HUES48 (cell line): ENCODE data around the gene CDS1.

Source experiments
- H3K27ac ChIP-seq: one replicate; pipeline ENCODE4 v1.7.0; 2013; ENCODE audit warnings: low read depth, low read length, inconsistent platforms
- H3K27me3 ChIP-seq: 2 replicates; pipeline ENCODE4 v1.6.1; 2013; ENCODE audit warnings: mild to moderate bottlenecking, low read length; ENCODE audit not compliant: control insufficient read depth, insufficient read depth
- H3K36me3 ChIP-seq: 2 replicates; pipeline ENCODE4 v1.6.1; 2013; ENCODE audit warnings: low read length; ENCODE audit not compliant: control insufficient read depth, insufficient read depth
- H3K4me1 ChIP-seq: 2 replicates; pipeline ENCODE4 v1.6.1; 2013; ENCODE audit warnings: mild to moderate bottlenecking, low read length; ENCODE audit not compliant: control insufficient read depth, insufficient read depth
- H3K4me3 ChIP-seq: 2 replicates; pipeline ENCODE4 v1.5.1; 2013; ENCODE audit warnings: mild to moderate bottlenecking, low read depth, low read length
- H3K9ac ChIP-seq: 2 replicates; pipeline ENCODE4 v1.6.1; 2013; ENCODE audit warnings: mild to moderate bottlenecking, low read depth, low read length, moderate library complexity
- H3K9me3 ChIP-seq: 2 replicates; pipeline ENCODE4 v1.6.1; 2013; ENCODE audit warnings: low read length; ENCODE audit not compliant: control insufficient read depth, insufficient read depth

The CDS1 gene

GRCh38 chr4:84688605-84689004 lies 105.7 kb downstream of the CDS1 start:
- Histone ChIP-seq H3K4me3 (no peak overlapping the region), H3K36me3 (peaks cover 86% of the 10 kb centered on the region), H3K27me3 (no peaks in the 10 kb centered on the region), H3K9ac (no peak overlapping the region), H3K27ac (no peak overlapping the region), H3K4me1 (peaks cover 10% of the 10 kb centered on the region), H3K9me3 (no peaks in the 10 kb centered on the region)

- Histone ChIP-seq H3K4me3 (no peak overlapping the region), H3K9me3 (no peaks in the 10 kb centered on the region), H3K4me1 (peaks cover 10% of the 10 kb centered on the region), H3K9ac (no peak overlapping the region), H3K27ac (no peak overlapping the region), H3K27me3 (no peaks in the 10 kb centered on the region), H3K36me3 (peaks cover 85% of the 10 kb centered on the region)
Measured at GRCh38 chr4:84689197-84689596, 106.3 kb downstream of the CDS1 start.

- Histone ChIP-seq H3K9me3 (no peaks in the 10 kb centered on the region), H3K4me1 (peaks cover 10% of the 10 kb centered on the region), H3K4me3 (no peak overlapping the region), H3K27ac (no peak overlapping the region), H3K27me3 (no peaks in the 10 kb centered on the region), H3K36me3 (peaks cover 88% of the 10 kb centered on the region), H3K9ac (no peak overlapping the region)
Measured at GRCh38 chr4:84690481-84690880, 107.6 kb downstream of the CDS1 start.

- H3K27ac ChIP-seq = no peak overlapping the region
- no peaks in the 10 kb centered on the region for H3K27me3 ChIP-seq
- no peak overlapping the region for H3K4me3 ChIP-seq
- no peaks in the 10 kb centered on the region for H3K9me3 ChIP-seq
- H3K4me1 ChIP-seq = peaks cover 10% of the 10 kb centered on the region
- peaks cover 90% of the 10 kb centered on the region for H3K36me3 ChIP-seq
- H3K9ac ChIP-seq = no peak overlapping the region
Measured at GRCh38 chr4:84691170-84691691, 108.3 kb downstream of the CDS1 start.

DNA sequence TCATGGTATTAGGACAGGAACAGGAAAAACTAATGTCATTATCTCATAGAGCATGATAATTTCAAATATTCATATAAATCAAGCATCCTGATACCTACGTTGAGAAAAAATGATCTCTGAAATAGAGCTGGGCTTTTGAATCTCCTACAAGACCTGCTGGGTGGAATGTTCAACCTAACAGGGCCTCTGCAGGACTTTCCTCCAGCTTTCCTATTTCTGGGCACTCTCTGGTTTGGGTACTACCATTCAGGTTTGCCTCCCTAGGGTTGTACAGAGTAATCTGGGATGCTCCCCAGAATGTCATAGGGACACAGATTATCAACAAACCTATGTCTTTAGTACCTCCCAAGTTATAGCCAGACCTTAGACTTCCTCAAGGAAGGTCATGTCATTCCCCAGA lies 108.9 kb downstream of the CDS1 start:
- Histone ChIP-seq H3K27ac (no peak overlapping the region), H3K4me1 (peaks cover 10% of the 10 kb centered on the region), H3K4me3 (no peak overlapping the region)

DNA sequence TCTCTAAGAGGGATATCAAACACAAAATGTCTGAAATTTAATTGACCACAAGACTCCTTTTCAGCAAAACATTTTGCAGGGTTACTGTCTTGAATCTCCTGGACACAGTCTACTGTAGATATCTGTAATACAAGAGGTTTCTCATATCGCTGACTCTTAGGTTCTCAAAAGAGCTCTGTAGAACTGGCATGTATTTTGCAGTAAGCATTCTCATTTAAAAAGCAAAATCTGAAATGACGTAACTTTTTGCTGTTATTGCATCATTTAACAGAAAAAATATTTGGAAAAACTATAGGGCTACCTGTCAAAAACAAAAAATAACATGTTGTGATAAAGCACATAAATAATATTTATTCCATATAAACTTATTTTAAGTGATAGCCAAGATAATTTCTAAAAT lies 114.2 kb downstream of the CDS1 start:
- peaks cover 82% of the 10 kb centered on the region for H3K36me3 ChIP-seq

More for the DNA sequence above, 108.9 kb downstream of the CDS1 start:
- H3K27me3 ChIP-seq = no peaks in the 10 kb centered on the region
- no peaks in the 10 kb centered on the region for H3K9me3 ChIP-seq
- no peak overlapping the region for H3K9ac ChIP-seq
- H3K36me3 ChIP-seq = peaks cover 89% of the 10 kb centered on the region

DNA sequence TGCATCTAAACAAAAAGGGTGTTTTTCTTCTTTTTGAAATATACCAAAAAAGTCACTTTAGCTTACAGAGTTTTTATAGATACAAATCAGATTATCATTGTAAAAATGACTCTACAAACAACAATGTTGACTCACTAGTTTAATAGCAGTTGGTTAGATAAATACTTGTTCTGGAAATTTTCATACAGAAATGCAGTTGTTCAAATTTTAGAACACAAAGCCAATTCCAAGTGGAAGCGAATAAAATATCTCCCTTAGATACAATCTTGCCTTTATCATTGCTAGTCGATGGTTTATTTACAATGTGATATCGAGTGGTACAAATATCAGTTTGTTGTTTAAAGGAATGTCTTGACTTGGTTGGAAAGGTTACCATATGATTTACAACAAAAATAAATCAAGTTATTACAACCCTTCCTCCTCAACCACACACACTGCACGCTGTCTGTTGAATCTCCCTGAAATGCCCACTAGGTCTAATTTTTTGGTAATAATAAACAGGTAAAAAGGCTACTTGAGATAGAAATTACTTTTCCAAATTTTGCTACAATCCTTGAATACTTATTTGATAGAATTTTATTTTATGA lies 114.8 kb downstream of the CDS1 start:
- peaks cover 81% of the 10 kb centered on the region for H3K36me3 ChIP-seq
- H3K9ac ChIP-seq = no peak overlapping the region
- H3K27ac ChIP-seq = no peak overlapping the region
- H3K4me1 ChIP-seq = no peaks in the 10 kb centered on the region
- no peaks in the 10 kb centered on the region for H3K27me3 ChIP-seq
- no peaks in the 10 kb centered on the region for H3K9me3 ChIP-seq
- no peak overlapping the region for H3K4me3 ChIP-seq

More for the DNA sequence above, 114.2 kb downstream of the CDS1 start:
- no peaks in the 10 kb centered on the region for H3K4me1 ChIP-seq
- no peaks in the 10 kb centered on the region for H3K9me3 ChIP-seq
- no peak overlapping the region for H3K27ac ChIP-seq
- no peaks in the 10 kb centered on the region for H3K27me3 ChIP-seq
- H3K9ac ChIP-seq = no peak overlapping the region; the same call in 1 of the 2 replicates
- no peak overlapping the region for H3K4me3 ChIP-seq

GRCh38 chr4:84699001-84699671 lies 116.2 kb downstream of the CDS1 start:
- no peak overlapping the region for H3K9ac ChIP-seq
- no peaks in the 10 kb centered on the region for H3K9me3 ChIP-seq
- H3K27ac ChIP-seq = no peak overlapping the region
- H3K4me1 ChIP-seq = no peaks in the 10 kb centered on the region
- H3K4me3 ChIP-seq = no peak overlapping the region
- H3K36me3 ChIP-seq = peaks cover 82% of the 10 kb centered on the region
- H3K27me3 ChIP-seq = no peaks in the 10 kb centered on the region
